Measurements from ENCODE around the gene RAMP3.

GRCh38 chr7:45157653-45158401 lies at the start of gene RAMP3:
- TF ChIP-seq CTCF (IDR thresholded peaks at IDR 0.05) (no peak), POLR2AphosphoS5 (IDR thresholded peaks at IDR 0.05) (no peak), EP300 (IDR thresholded peaks at IDR 0.05) (no peak), POLR2A (IDR thresholded peaks at IDR 0.05) (no peak)

Measured in gastroesophageal sphincter (tissue), 3 donors.